ENCODE measurements around the gene NXPE1.

Gene NXPE1

GRCh38 chr11:114472661-114473060 lies 87.0 kb downstream of the NXPE1 start:
- no peak for TF ChIP-seq CTCF (conservative IDR thresholded peaks at IDR 0.05)
- H3K27ac ChIP-seq: no peak overlapping the region

All from VCaP (cell line).